Left ventricle myocardium inferior (tissue), 1 donor: ENCODE data around the gene DNM1. TPM values are rescaled to one million over a fixed set of nuclear protein-coding genes. Genes with fewer than 3 reads are reported as not detected.

Experiments
- DNase-seq: peaks from one replicate; pipeline ENCODE4 v3.0.0-alpha.2; 2020
- H3K27ac ChIP-seq: fragments of 200-600 bp; replicated peaks from 2 replicates; pipeline ENCODE4 v1.8.0; 2021
- H3K27me3 ChIP-seq: fragments of 200-600 bp; 2 replicates; pipeline ENCODE4 v1.8.0; 2021; ENCODE audit warnings: low read depth
- H3K36me3 ChIP-seq: fragments of 200-600 bp; 2 replicates; pipeline ENCODE4 v1.8.0; 2021
- H3K4me1 ChIP-seq: fragments of 200-600 bp; 2 replicates; pipeline ENCODE4 v1.8.0; 2021
- H3K4me3 ChIP-seq: fragments of 200-600 bp; 2 replicates; pipeline ENCODE4 v1.8.0; 2021; ENCODE audit warnings: mild to moderate bottlenecking, moderate library complexity
- H3K9me3 ChIP-seq: fragments of 200-600 bp; replicated peaks from 2 replicates; pipeline ENCODE4 v1.8.0; 2021
- intact Hi-C: fragments of 100-400 bp; cut with micrococcal nuclease; formaldehyde crosslinking; loops from one replicate; pipeline ENCODE4 v1.11.0; 2022
- total RNA-seq: library from RNA; stranded (reverse); fragmentation: NEBNext Ultra II Directional; extraction: Animal tissue kit (Norgen Biotek cat#: 25700); gene quantifications from one replicate; pipeline ENCODE4 v1.2.1, GENCODE V29; 2021
- TF ChIP-seq, protein P1 (sequence below): fragments of 200-600 bp; IDR thresholded peaks from 2 replicates; pipeline ENCODE4 v1.8.0; 2021; ENCODE audit warnings: antibody characterized with exemption, mild to moderate bottlenecking, borderline replicate concordance
- donor health status: DM: no; HTN: yes; CAD: no; lungs with severe emphysema.

The DNM1 gene
- total RNA-seq, 1 donor from 2014 or later, result 4.9 TPM

DNA sequence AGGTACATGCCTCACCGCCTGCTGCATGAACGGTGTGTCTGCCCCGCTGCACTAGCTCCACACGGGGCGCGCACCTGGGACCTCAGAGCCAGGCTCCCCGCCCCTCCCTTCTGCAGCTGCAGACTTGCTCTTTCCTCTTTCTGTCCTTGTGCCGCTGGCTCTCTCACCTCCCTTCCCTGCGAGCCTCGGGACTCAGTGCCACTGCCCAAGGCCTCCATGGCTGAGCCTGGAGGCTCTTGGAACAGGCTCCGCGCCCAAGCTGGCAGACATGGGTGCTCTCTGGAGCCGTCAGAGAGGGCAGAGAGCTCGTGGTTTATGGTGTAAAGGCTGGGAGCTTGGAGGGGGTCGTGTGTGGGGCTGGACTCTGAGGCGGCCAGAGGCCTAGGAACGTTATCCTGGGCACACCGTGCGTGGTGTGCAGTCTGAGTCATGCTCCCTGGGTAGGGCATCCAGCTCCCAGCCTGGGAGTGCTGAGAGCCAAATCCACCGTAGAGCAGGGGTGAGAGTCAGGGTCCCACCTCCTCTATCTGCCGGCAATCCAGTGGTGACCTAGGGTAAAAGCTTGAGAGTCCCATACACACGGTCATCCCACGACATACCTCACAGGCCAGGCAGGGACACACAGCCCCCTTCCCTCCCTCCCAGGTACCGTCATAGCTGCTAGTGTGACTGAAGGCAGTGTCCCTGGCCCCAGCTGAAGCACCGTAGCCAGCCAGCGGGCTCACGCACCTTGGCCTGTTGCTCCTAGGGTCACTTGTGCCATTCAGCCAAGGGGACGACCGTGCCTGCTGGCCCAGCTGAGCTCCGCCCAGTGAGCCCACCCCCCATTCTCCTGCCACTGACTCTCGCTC lies 50.2 kb downstream of the DNM1 start:
- intact Hi-C loops, result no loop called here
- Histone ChIP-seq H3K27me3 (peaks cover 30% of the 10 kb centered on the region), H3K9me3 (no peaks in the 10 kb centered on the region), H3K36me3 (peaks cover 23% of the 10 kb centered on the region), H3K27ac (no peak overlapping the region), H3K4me1 (peaks cover 23% of the 10 kb centered on the region), H3K4me3 (no peak overlapping the region)
- TF ChIP-seq, protein P1, sequence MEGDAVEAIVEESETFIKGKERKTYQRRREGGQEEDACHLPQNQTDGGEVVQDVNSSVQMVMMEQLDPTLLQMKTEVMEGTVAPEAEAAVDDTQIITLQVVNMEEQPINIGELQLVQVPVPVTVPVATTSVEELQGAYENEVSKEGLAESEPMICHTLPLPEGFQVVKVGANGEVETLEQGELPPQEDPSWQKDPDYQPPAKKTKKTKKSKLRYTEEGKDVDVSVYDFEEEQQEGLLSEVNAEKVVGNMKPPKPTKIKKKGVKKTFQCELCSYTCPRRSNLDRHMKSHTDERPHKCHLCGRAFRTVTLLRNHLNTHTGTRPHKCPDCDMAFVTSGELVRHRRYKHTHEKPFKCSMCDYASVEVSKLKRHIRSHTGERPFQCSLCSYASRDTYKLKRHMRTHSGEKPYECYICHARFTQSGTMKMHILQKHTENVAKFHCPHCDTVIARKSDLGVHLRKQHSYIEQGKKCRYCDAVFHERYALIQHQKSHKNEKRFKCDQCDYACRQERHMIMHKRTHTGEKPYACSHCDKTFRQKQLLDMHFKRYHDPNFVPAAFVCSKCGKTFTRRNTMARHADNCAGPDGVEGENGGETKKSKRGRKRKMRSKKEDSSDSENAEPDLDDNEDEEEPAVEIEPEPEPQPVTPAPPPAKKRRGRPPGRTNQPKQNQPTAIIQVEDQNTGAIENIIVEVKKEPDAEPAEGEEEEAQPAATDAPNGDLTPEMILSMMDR, result no peak
- DNase-seq, result no peak

DNA sequence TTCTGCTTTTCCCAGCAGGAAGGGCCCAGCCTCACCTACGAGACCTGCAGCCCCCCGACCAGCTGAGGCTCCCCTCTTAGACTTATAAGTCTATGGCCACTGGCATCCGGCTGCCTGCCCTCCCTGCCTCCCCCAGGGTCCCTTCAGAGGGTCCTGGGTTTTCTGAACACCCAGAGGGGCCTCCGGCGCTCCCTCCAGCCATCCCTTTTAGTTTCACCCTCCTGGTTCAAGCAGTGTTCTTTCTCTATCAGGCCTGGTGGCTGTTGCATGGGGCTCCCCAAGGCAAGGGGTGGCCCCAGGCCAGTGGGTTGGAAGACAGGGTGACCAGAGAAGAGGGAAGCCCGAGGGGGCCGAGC lies 50.8 kb downstream of the DNM1 start:
- DNase-seq, result no peak
- H3K27ac ChIP-seq, result no peak overlapping the region
- peaks cover 29% of the 10 kb centered on the region for H3K36me3 ChIP-seq
- peaks cover 30% of the 10 kb centered on the region for H3K27me3 ChIP-seq
- H3K4me3 ChIP-seq, result no peak overlapping the region
- peaks cover 23% of the 10 kb centered on the region for H3K4me1 ChIP-seq
- H3K9me3 ChIP-seq, result no peaks in the 10 kb centered on the region
- intact Hi-C loops, result no loop called here
- TF ChIP-seq, protein P1, result no peak

DNA sequence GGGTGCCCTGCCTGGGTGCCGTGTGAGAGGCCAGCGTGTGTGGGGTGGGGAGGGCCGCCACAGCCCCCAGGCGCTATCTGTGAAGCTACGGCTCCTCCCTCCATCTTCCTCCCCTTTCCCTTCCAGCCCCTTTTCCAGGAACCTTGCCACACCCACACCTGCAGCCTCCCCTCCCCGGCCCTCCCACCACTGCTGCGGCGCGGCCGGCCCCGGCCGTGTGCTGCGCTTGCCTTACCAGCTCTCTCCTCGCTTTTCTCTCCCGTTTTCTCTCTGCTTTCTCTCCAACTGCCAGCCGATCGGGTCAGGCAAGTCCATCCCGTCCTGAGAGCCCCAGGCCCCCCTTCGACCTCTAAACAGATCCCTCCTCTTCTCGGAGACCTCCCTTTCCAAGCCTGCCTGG lies 51.2 kb downstream of the DNM1 start:
- intact Hi-C loops, result no loop called here
- H3K27ac ChIP-seq, result no peak overlapping the region
- H3K27me3 ChIP-seq, result peaks cover 30% of the 10 kb centered on the region
- DNase-seq, result no peak
- no peaks in the 10 kb centered on the region for H3K9me3 ChIP-seq
- peaks cover 33% of the 10 kb centered on the region for H3K36me3 ChIP-seq
- no peak overlapping the region for H3K4me3 ChIP-seq
- TF ChIP-seq, protein P1, result no peak
- peaks cover 23% of the 10 kb centered on the region for H3K4me1 ChIP-seq

DNA sequence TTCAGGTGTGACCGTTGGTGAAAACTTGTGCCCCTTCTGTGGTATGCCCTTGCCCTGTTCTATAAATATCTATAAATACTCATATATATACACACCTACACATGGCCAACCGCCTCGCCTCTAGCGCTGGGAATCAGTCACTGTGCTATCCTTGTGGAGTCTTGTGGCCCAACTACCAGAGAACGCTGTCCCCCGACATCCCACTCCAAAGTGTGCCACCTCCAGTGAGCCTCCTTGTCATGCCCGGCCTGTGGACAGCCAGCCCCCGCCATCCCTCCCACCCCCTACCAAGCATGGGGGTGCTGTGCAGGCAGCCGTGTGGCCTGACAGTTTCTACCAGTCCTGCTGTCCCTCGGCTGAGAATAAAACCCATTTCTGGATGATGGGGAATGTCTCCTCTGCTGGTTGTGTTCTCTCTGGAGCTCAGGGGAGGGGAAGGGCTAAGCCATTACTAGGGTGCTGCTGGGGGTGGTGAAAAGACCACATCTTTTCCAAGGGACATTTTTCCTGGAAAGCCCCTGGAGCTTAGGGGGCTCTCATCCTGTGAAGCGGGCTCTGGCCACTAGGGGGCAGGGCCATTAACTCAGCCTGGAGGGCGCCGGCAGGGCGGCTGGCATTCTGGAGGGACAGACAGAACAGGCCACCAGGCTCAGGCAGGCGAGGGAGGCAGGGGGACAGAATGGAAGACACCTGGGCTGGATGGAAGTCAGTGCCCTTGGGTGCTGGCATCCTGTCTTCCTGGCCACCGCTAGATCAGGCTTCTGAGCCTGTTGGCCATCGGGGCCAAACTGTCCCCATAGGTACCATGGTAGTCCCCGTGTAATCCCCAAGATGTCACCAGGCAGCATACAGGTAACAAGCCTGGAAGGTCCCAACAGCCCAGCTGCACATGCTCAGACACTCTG lies 51.9 kb downstream of the DNM1 start:
- intact Hi-C loops, result no loop called here
- Histone ChIP-seq H3K27me3 (peaks cover 29% of the 10 kb centered on the region), H3K4me3 (no peak overlapping the region), H3K9me3 (no peaks in the 10 kb centered on the region), H3K36me3 (peaks cover 40% of the 10 kb centered on the region), H3K27ac (no peak overlapping the region), H3K4me1 (peaks cover 19% of the 10 kb centered on the region)
- TF ChIP-seq, protein P1, result peak; percentile 87
- DNase-seq, result peak; percentile 66

DNA sequence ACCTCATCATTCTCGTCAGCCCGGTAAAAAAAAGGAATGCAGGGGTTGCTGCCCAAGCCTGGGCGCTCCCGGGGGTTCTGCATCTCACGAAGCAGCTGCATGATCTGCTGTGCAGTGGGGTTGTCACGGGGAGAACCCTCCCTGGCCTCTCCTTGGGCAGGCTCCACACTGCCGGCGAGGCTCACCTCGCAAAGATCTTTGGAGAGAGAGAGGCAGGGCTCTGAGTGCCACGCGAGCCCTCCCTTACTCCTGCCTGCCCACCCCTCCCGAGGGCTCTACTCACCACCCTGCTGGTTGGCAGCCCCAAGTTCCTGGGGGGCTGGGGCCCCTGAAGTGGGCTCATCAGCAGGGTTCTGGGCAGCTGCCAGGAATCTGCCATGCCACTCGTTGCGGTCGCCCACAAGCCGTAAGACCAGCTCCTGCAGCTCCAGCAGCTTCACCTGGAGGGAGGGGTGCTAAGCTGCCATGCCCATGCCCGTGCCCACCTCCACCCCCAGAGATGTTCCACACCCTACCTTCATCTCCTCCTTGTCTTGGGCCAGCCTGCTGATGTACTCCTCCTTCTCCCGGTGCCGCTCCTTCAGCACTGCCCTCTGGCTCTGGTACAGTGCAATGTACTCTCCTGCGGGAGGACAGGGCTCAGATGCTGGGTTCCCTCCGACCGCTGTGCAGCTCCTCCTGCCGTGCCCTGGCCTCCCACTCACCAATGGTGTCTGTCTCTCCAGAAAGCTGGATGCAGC lies 54.1 kb downstream of the DNM1 start:
- peaks cover 8% of the 10 kb centered on the region for H3K27me3 ChIP-seq
- H3K4me3 ChIP-seq, result no peak overlapping the region
- H3K4me1 ChIP-seq, result no peaks in the 10 kb centered on the region
- peaks cover 61% of the 10 kb centered on the region for H3K36me3 ChIP-seq
- intact Hi-C loops, result no loop called here
- TF ChIP-seq, protein P1, result no peak
- no peak for DNase-seq
- H3K27ac ChIP-seq, result no peak overlapping the region
- H3K9me3 ChIP-seq, result no peaks in the 10 kb centered on the region
